Natural killer cell (primary cell): Measurements from ENCODE around the gene ROBO2. TPM values are rescaled to one million over a fixed set of nuclear protein-coding genes. Genes with fewer than 3 reads are reported as not detected.

ENCODE experiments used
- ATAC-seq, 3 donors: fragments of 150-1000 bp in 2 of 3; fragments of 200-7000 bp in 1 of 3; cut with Tn5 transposase; 1 replicate in 1 of 3; 2 replicates in 2 of 3; pipeline ENCODE4 v1.10.0; 2021; ENCODE audit warnings: mild to moderate bottlenecking in 2 of 3, moderate library complexity in 2 of 3
- DNase-seq, 2 donors: peaks; one replicate each; pipeline versions ENCODE4 v3.0.0 to v3.0.0-alpha.2; 2013 to 2021; ENCODE audit warnings: mixed read lengths in 1 of 2
- H3K27ac ChIP-seq: one replicate; pipeline ENCODE4 v1.5.1; 2013; ENCODE audit warnings: mild to moderate bottlenecking, low read length
- H3K27me3 ChIP-seq: one replicate; pipeline ENCODE4 v1.6.1; 2013; ENCODE audit warnings: low read length; ENCODE audit not compliant: control insufficient read depth, insufficient read depth
- H3K36me3 ChIP-seq: one replicate; pipeline ENCODE4 v1.6.1; 2013; ENCODE audit warnings: low read length; ENCODE audit not compliant: control insufficient read depth, insufficient read depth
- H3K4me1 ChIP-seq: one replicate; pipeline ENCODE4 v1.6.1; 2013; ENCODE audit warnings: low read length; ENCODE audit not compliant: control insufficient read depth, insufficient read depth
- H3K4me3 ChIP-seq: one replicate; pipeline ENCODE4 v1.5.1; 2013; ENCODE audit warnings: low read length
- H3K9me3 ChIP-seq: one replicate; pipeline ENCODE4 v1.6.1; 2013; ENCODE audit warnings: low read length; ENCODE audit not compliant: control insufficient read depth, insufficient read depth
- H3K27ac Mint-ChIP-seq, 2 donors: one replicate each; pipeline ENCODE4 v1.8.0; 2022; ENCODE audit warnings: mild to moderate bottlenecking in 2 of 2, mixed read lengths in 2 of 2, moderate library complexity in 1 of 2
- H3K27me3 Mint-ChIP-seq, 2 donors: one replicate each; pipeline ENCODE4 v1.8.0; 2022; ENCODE audit warnings: low read depth in 2 of 2, mixed read lengths in 2 of 2
- H3K36me3 Mint-ChIP-seq: one replicate; pipeline ENCODE4 v1.8.0; 2022; ENCODE audit warnings: mixed read lengths
- H3K4me1 Mint-ChIP-seq, 2 donors: one replicate each; pipeline ENCODE4 v1.8.0; 2022; ENCODE audit warnings: mixed read lengths in 2 of 2
- H3K4me3 Mint-ChIP-seq: one replicate; pipeline ENCODE4 v1.8.0; 2022; ENCODE audit warnings: mild to moderate bottlenecking, moderate library complexity, mixed read lengths
- H3K9me3 Mint-ChIP-seq, 2 donors: one replicate each; pipeline ENCODE4 v1.8.0; 2022; ENCODE audit warnings: mixed read lengths in 2 of 2
- WGBS: methylation state at CpG from one replicate; pipeline ENCODE4 v1.1.7; 2013; ENCODE audit warnings: missing lambda C conversion rate; ENCODE audit not compliant: insufficient coverage; 5-methylcytosine and 5-hydroxymethylcytosine counted together
- intact Hi-C: fragments of 100-400 bp; cut with micrococcal nuclease; formaldehyde crosslinking; loops from one replicate; pipeline ENCODE4 v1.14.2; 2022
- total RNA-seq, 4 donors: library from RNA; stranded (reverse); fragments of 120-200 nt in 1 of 4; gene quantifications; one replicate each; pipeline versions ENCODE4 v1.2.3 to v1.2.4, GENCODE V29; 2013 to 2022
- TF ChIP-seq, protein P1 (sequence below): fragments of 200-600 bp; IDR thresholded peaks from one replicate; pipeline ENCODE4 v1.8.0; 2022; ENCODE audit warnings: antibody characterized with exemption

The ROBO2 gene
- total RNA-seq, 3 donors from 2014 or later (not counting 1 experiment from before 2014, with no cell fraction given), result not detected

- ATAC-seq (no peak), DNase-seq (no peak)
- Histone ChIP-seq H3K4me3 (no peak overlapping the region), H3K4me1 (no peaks in the 10 kb centered on the region), H3K36me3 (no peaks in the 10 kb centered on the region), H3K27me3 (no peaks in the 10 kb centered on the region), H3K27ac (no peak overlapping the region), H3K9me3 (no peaks in the 10 kb centered on the region)
- WGBS, result 68% methylated on average over 4 of the region's 4 CpGs
- intact Hi-C loops, result no loop called here
- Mint-ChIP-seq H3K27ac (no peak overlapping the region), H3K27me3 (no peaks in the 10 kb centered on the region), H3K4me1 (no peaks in the 10 kb centered on the region), H3K9me3 (peaks cover 0 to 2% of the 10 kb centered on the region in 2 donors), H3K36me3 (no peaks in the 10 kb centered on the region), H3K4me3 (no peak overlapping the region)
- TF ChIP-seq, protein P1, sequence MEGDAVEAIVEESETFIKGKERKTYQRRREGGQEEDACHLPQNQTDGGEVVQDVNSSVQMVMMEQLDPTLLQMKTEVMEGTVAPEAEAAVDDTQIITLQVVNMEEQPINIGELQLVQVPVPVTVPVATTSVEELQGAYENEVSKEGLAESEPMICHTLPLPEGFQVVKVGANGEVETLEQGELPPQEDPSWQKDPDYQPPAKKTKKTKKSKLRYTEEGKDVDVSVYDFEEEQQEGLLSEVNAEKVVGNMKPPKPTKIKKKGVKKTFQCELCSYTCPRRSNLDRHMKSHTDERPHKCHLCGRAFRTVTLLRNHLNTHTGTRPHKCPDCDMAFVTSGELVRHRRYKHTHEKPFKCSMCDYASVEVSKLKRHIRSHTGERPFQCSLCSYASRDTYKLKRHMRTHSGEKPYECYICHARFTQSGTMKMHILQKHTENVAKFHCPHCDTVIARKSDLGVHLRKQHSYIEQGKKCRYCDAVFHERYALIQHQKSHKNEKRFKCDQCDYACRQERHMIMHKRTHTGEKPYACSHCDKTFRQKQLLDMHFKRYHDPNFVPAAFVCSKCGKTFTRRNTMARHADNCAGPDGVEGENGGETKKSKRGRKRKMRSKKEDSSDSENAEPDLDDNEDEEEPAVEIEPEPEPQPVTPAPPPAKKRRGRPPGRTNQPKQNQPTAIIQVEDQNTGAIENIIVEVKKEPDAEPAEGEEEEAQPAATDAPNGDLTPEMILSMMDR, result no peak
Measured at GRCh38 chr3:77329116-77329515, 289.2 kb downstream of the ROBO2 start.

DNA sequence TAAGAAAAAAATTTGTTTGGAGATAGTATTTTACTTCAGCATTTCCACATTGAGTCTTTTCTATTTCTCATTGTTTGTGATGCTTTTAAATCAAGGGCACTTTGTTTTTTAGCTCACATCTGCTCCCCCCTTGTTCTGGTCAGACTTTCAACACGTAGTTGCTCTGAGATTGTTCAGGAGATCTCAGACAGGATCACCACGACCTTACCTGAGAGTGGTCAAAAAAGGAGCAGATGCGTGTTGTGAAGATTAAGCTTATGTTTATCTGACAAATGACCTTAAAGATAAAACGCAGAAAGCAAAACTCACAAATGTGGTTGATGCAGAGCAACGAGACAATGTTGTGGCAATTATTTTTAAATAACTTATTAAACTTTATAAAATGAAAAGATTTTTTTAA, 298.3 kb downstream of the ROBO2 start:
- Mint-ChIP-seq H3K36me3 (no peaks in the 10 kb centered on the region), H3K9me3 (peaks cover 0 to 5% of the 10 kb centered on the region in 2 donors), H3K27ac (no peak overlapping the region), H3K4me3 (no peak overlapping the region), H3K4me1 (no peaks in the 10 kb centered on the region), H3K27me3 (no peaks in the 10 kb centered on the region)
- Histone ChIP-seq H3K9me3 (no peaks in the 10 kb centered on the region), H3K4me3 (no peak overlapping the region), H3K4me1 (no peaks in the 10 kb centered on the region), H3K27ac (no peak overlapping the region), H3K27me3 (no peaks in the 10 kb centered on the region), H3K36me3 (no peaks in the 10 kb centered on the region)
- WGBS, result 75% methylated on average over 4 of the region's 5 CpGs
- intact Hi-C loops, result no loop called here
- DNase-seq (no peak), ATAC-seq (no peak)
- TF ChIP-seq, protein P1, result no peak

DNA sequence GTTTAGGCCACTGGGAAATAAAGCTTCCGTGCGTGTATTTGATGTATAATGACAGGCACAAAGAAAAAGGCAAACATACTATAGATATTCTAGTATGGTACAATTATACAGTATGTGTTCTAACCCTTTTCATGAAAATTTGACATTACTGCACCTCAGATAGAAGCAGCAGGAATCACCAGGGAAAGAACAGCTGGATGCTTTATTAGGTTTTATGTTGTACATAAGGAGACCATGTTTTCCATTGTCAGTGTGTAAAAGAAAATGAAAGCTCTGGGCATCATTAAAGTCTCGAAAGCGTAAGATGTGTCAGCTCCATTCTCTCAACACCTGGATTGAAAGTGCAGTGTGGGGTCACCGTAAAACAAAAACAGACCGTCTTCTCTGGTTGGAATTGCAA, 302.1 kb downstream of the ROBO2 start:
- WGBS, result 85% methylated on average over 2 of the region's 6 CpGs

GRCh38 chr3:77342688-77343087, 302.8 kb downstream of the ROBO2 start:
- intact Hi-C loops, result no loop called here
- ATAC-seq (no peak), DNase-seq (no peak)
- Mint-ChIP-seq H3K4me1 (no peaks in the 10 kb centered on the region), H3K9me3 (peaks cover 8% of the 10 kb centered on the region in 2 donors), H3K27ac (no peak overlapping the region), H3K36me3 (no peaks in the 10 kb centered on the region), H3K27me3 (no peaks in the 10 kb centered on the region), H3K4me3 (no peak overlapping the region)
- WGBS, result 90% methylated on average over 4 of the region's 5 CpGs
- Histone ChIP-seq H3K27ac (no peak overlapping the region), H3K9me3 (peaks cover 2% of the 10 kb centered on the region), H3K27me3 (no peaks in the 10 kb centered on the region), H3K36me3 (no peaks in the 10 kb centered on the region), H3K4me1 (no peaks in the 10 kb centered on the region), H3K4me3 (no peak overlapping the region)
- TF ChIP-seq, protein P1, result no peak

More for the DNA sequence above, 302.1 kb downstream of the ROBO2 start:
- DNase-seq (no peak), ATAC-seq (no peak)
- peaks cover 4 to 6% of the 10 kb centered on the region in 2 donors for H3K9me3 Mint-ChIP-seq
- H3K4me3 Mint-ChIP-seq, result no peak overlapping the region
- peaks cover 2% of the 10 kb centered on the region for H3K9me3 ChIP-seq
- no peaks in the 10 kb centered on the region for H3K27me3 Mint-ChIP-seq
- H3K27me3 ChIP-seq, result no peaks in the 10 kb centered on the region
- no peaks in the 10 kb centered on the region for H3K36me3 ChIP-seq
- no peaks in the 10 kb centered on the region for H3K4me1 ChIP-seq
- H3K36me3 Mint-ChIP-seq, result no peaks in the 10 kb centered on the region
- no peak overlapping the region for H3K27ac Mint-ChIP-seq
- no peaks in the 10 kb centered on the region for H3K4me1 Mint-ChIP-seq
- H3K27ac ChIP-seq, result no peak overlapping the region
- no peak overlapping the region for H3K4me3 ChIP-seq
- TF ChIP-seq, protein P1, result no peak
- intact Hi-C loops, result no loop called here
